Hepatocyte (in vitro differentiated cells): Measurements from ENCODE around the gene ULK4.

ENCODE experiments used
- EZH2 ChIP-seq: fragments of 200-600 bp; sonication (generic); IDR thresholded peaks from 2 replicates; pipeline ENCODE4 v1.6.1; 2016; ENCODE audit warnings: antibody characterized with exemption, mild to moderate bottlenecking, borderline replicate concordance
- EZH2phosphoT487 ChIP-seq: fragments of 200-600 bp; sonication (generic); IDR thresholded peaks from one replicate; pipeline ENCODE4 v1.6.1; 2018; ENCODE audit warnings: antibody characterized with exemption, mild to moderate bottlenecking, low read depth, moderate library complexity; ENCODE audit not compliant: unreplicated experiment, severe bottlenecking
- TF ChIP-seq, protein P1 (sequence below): fragments of 200-600 bp; sonication (generic); IDR thresholded peaks from 2 replicates; pipeline ENCODE4 v1.5.1; 2016; ENCODE audit warnings: antibody characterized with exemption, mild to moderate bottlenecking; ENCODE audit not compliant: poor library complexity

DNA sequence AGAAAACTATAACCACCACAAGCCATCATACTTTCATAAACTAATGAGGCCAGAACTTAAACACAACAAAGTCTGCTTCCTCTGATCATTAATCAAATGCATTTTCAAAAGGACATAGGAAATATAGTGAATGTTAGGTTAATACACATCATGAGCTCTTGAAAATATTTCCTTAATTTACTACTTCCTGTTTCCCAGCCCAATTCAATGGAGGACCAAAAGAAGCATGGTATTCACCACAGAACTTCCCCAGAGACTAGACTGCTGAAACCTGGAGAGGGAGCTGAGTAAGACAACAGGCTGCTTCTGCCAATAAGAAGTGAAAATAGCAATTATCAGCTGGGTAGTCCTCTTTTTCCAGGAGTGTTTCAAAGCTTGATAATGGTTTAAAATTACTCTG, 250.3 kb downstream of the ULK4 start:
- TF ChIP-seq, protein P1, sequence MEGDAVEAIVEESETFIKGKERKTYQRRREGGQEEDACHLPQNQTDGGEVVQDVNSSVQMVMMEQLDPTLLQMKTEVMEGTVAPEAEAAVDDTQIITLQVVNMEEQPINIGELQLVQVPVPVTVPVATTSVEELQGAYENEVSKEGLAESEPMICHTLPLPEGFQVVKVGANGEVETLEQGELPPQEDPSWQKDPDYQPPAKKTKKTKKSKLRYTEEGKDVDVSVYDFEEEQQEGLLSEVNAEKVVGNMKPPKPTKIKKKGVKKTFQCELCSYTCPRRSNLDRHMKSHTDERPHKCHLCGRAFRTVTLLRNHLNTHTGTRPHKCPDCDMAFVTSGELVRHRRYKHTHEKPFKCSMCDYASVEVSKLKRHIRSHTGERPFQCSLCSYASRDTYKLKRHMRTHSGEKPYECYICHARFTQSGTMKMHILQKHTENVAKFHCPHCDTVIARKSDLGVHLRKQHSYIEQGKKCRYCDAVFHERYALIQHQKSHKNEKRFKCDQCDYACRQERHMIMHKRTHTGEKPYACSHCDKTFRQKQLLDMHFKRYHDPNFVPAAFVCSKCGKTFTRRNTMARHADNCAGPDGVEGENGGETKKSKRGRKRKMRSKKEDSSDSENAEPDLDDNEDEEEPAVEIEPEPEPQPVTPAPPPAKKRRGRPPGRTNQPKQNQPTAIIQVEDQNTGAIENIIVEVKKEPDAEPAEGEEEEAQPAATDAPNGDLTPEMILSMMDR = no peak
- TF ChIP-seq EZH2phosphoT487 (no peak), EZH2 (no peak)
